IMR-90 (cell line): ENCODE results near the gene ACTA1. TPM values are rescaled to one million over a fixed set of nuclear protein-coding genes. Genes with fewer than 3 reads are reported as not detected.

Experiments
- ATAC-seq: fragments of 200-7000 bp; cut with Tn5 transposase; 2 replicates; pipeline ENCODE4 v1.9.1; 2020; ENCODE audit warnings: low read depth, mild to moderate bottlenecking, moderate library complexity
- BruUV-seq: library from RNA; stranded (reverse); fragments of 400-500 nt; replicated peaks from 2 replicates; lab custom pipeline; 2021; lab: Mats Ljungman, UMichigan
- CTCF ChIA-PET: fragments of 300-600 bp; formaldehyde crosslinking; extraction: SDS; loops from one replicate; lab custom pipeline; 2021; ENCODE audit warnings: antibody characterized with exemption; lab: Yijun Ruan, JAX
- POLR2A ChIA-PET: fragments of 300-600 bp; sonication (Branson Sonifier 250); formaldehyde crosslinking; loops from one replicate; lab custom pipeline; 2022; ENCODE audit warnings: antibody characterized with exemption; ENCODE audit not compliant: unreplicated experiment; lab: Charles Lee
- DNase-seq: peaks from one replicate; pipeline ENCODE4 v3.0.0; 2013
- H2AFZ ChIP-seq: replicated peaks from 2 replicates; pipeline ENCODE3; 2013; ENCODE audit warnings: low read length, mild to moderate bottlenecking; ENCODE audit not compliant: poor library complexity
- H2AK5ac ChIP-seq: 2 replicates; pipeline ENCODE4 v1.6.1; 2013; ENCODE audit warnings: low read depth, low read length, inconsistent platforms
- H2AK9ac ChIP-seq: replicated peaks from 2 replicates; pipeline ENCODE3; 2013; ENCODE audit warnings: mild to moderate bottlenecking, low read depth, low read length, moderate library complexity; ENCODE audit not compliant: poor library complexity
- H2BK120ac ChIP-seq: 2 replicates; pipeline ENCODE4 v1.6.1; 2013; ENCODE audit warnings: low read depth, low read length, inconsistent platforms
- H2BK15ac ChIP-seq: 3 replicates; pipeline ENCODE4 v1.6.1; 2013; ENCODE audit warnings: low read depth, low read length, inconsistent platforms
- H2BK20ac ChIP-seq: 2 replicates; pipeline ENCODE4 v1.6.1; 2013; ENCODE audit warnings: low read depth, mild to moderate bottlenecking, inconsistent platforms, low read length, moderate library complexity
- H2BK5ac ChIP-seq: 2 replicates; pipeline ENCODE4 v1.6.1; 2013; ENCODE audit warnings: mild to moderate bottlenecking, low read depth, low read length, inconsistent platforms; ENCODE audit not compliant: poor library complexity, severe bottlenecking
- H3K14ac ChIP-seq: replicated peaks from 2 replicates; pipeline ENCODE4 v1.6.1; 2013; ENCODE audit warnings: low read depth, low read length, inconsistent platforms
- H3K18ac ChIP-seq: 2 replicates; pipeline ENCODE4 v1.6.1; 2013; ENCODE audit warnings: low read depth, low read length, control low read depth
- H3K23ac ChIP-seq: 2 replicates; pipeline ENCODE4 v1.6.1; 2013; ENCODE audit warnings: low read depth, low read length, inconsistent platforms
- H3K27ac ChIP-seq: 2 replicates; pipeline ENCODE4 v1.5.1; 2013; ENCODE audit warnings: mild to moderate bottlenecking, control low read depth, low read length; ENCODE audit not compliant: insufficient read depth
- H3K27me3 ChIP-seq: 2 replicates; pipeline ENCODE4 v1.6.1; 2013; ENCODE audit warnings: low read length; ENCODE audit not compliant: control insufficient read depth, insufficient read depth
- H3K36me3 ChIP-seq: 2 replicates; pipeline ENCODE4 v1.6.1; 2013; ENCODE audit warnings: low read length, mixed read lengths; ENCODE audit not compliant: control insufficient read depth, insufficient read depth
- H3K4ac ChIP-seq: 2 replicates; pipeline ENCODE4 v1.6.1; 2013; ENCODE audit warnings: low read depth, low read length, inconsistent platforms
- H3K4me1 ChIP-seq: 2 replicates; pipeline ENCODE4 v1.6.1; 2013; ENCODE audit warnings: low read length, mixed read lengths; ENCODE audit not compliant: control insufficient read depth, insufficient read depth
- H3K4me2 ChIP-seq: 2 replicates; pipeline ENCODE4 v1.6.1; 2013; ENCODE audit warnings: low read depth, mild to moderate bottlenecking, control low read depth, low read length, moderate library complexity
- H3K4me3 ChIP-seq: 2 replicates; pipeline ENCODE4 v1.5.1; 2013; ENCODE audit warnings: low read depth, mild to moderate bottlenecking, control low read depth, low read length, moderate library complexity; ENCODE audit not compliant: insufficient read depth
- H3K56ac ChIP-seq: 2 replicates; pipeline ENCODE4 v1.6.1; 2013; ENCODE audit warnings: low read length, inconsistent platforms; ENCODE audit not compliant: insufficient read depth; ENCODE audit errors: extremely low read depth
- H3K79me1 ChIP-seq, 2 experiments: 2 replicates each; pipeline ENCODE4 v1.6.1; 2013; ENCODE audit warnings: low read length in 2 of 2, inconsistent platforms in 1 of 2, low read depth in 1 of 2
- H3K9ac ChIP-seq: 2 replicates; pipeline ENCODE4 v1.6.1; 2013; ENCODE audit warnings: low read depth, low read length, control low read depth
- H3K9me1 ChIP-seq: 2 replicates; pipeline ENCODE4 v1.6.1; 2013; ENCODE audit warnings: low read length, inconsistent platforms; ENCODE audit not compliant: insufficient read depth
- H3K9me3 ChIP-seq: 2 replicates; pipeline ENCODE4 v1.6.1; 2013; ENCODE audit warnings: low read length; ENCODE audit not compliant: control insufficient read depth, insufficient read depth
- H4K20me1 ChIP-seq: 2 replicates; pipeline ENCODE4 v1.6.1; 2013; ENCODE audit warnings: low read length, inconsistent platforms; ENCODE audit not compliant: insufficient read depth
- H4K5ac ChIP-seq: 2 replicates; pipeline ENCODE4 v1.6.1; 2013; ENCODE audit warnings: mild to moderate bottlenecking, low read depth, low read length, control low read depth
- H4K8ac ChIP-seq, 2 experiments: 2 replicates each; pipeline ENCODE4 v1.6.1; 2013; ENCODE audit warnings: low read depth in 2 of 2, low read length in 2 of 2, control low read depth in 1 of 2, inconsistent platforms in 1 of 2
- H4K91ac ChIP-seq: 2 replicates; pipeline ENCODE4 v1.6.1; 2013; ENCODE audit warnings: low read depth, low read length, inconsistent platforms; ENCODE audit not compliant: insufficient read depth
- CEBPB ChIP-seq: IDR thresholded peaks from 2 replicates; pipeline ENCODE4 v1.6.1; 2012; ENCODE audit warnings: low read depth, low read length, improper control_type of control experiment
- MAZ ChIP-seq: IDR thresholded peaks from 2 replicates; pipeline ENCODE4 v1.6.1; 2012; ENCODE audit warnings: low read depth, mild to moderate bottlenecking, low read length, improper control_type of control experiment, moderate library complexity, borderline replicate concordance
- NFE2L2 ChIP-seq: fragments of 150-350 bp; IDR thresholded peaks from 2 replicates; pipeline ENCODE4 v1.6.1; 2016; ENCODE audit warnings: low read depth, mild to moderate bottlenecking, low read length
- RCOR1 ChIP-seq: IDR thresholded peaks from 2 replicates; pipeline ENCODE4 v1.6.1; 2012; ENCODE audit warnings: mild to moderate bottlenecking, low read length, improper control_type of control experiment; ENCODE audit not compliant: insufficient replicate concordance
- SMC3 ChIP-seq: fragments of 150-350 bp; IDR thresholded peaks from 2 replicates; pipeline ENCODE4 v1.6.1; 2016; ENCODE audit warnings: low read depth, mild to moderate bottlenecking, antibody characterized with exemption, low read length, moderate library complexity
- WGBS, 2 experiments: methylation state at CpG; one replicate each; pipeline versions ENCODE4 v1.1.5 to v1.1.7; 2013; ENCODE audit warnings: missing lambda C conversion rate in 2 of 2; ENCODE audit not compliant: insufficient read length in 1 of 2; ENCODE audit errors: extremely low coverage in 2 of 2; 5-methylcytosine and 5-hydroxymethylcytosine counted together
- dilution Hi-C: fragments of 300-500 bp; cut with HindIII; formaldehyde crosslinking; loops from one replicate; pipeline ENCODE4 v1.14.3; 2018; ENCODE audit warnings: low sequenced_read_pairs; ENCODE audit not compliant: unreplicated experiment
- in situ Hi-C: fragments of 300-500 bp; cut with MboI; formaldehyde crosslinking; loops from 3 replicates; pipeline ENCODE4 v1.14.3; 2019; ENCODE audit warnings: low sequenced_read_pairs, inconsistent platforms, mixed read lengths
- intact Hi-C: fragments of 100-400 bp; cut with micrococcal nuclease; formaldehyde crosslinking; loops from 2 replicates; pipeline ENCODE4 v1.10.0; 2022
- polyA plus RNA-seq, 3 experiments: library from polyadenylated mRNA; depleted of rRNA; stranded (reverse); fragments of >200 nt; gene quantifications; 2 replicates each; pipeline ENCODE4 v1.2.3, GENCODE V29; 2012; ENCODE audit warnings: low replicate concordance in 1 of 3
- total RNA-seq: library from RNA; depleted of rRNA; stranded (reverse); fragments of >200 nt; gene quantifications from 2 replicates; pipeline ENCODE4 v1.2.3, GENCODE V29; 2012

Gene ACTA1
- total and polyA plus RNA-seq, 2 of the 4 experiments (the other 2 are of a cell fraction), result not detected

GRCh38 chr1:229434641-229435051 lies 752 bp upstream of the ACTA1 start:
- ChIA-PET POLR2A (no interaction called here), CTCF (interaction anchor here (0.6 kb wide), 1 partner anchor 150 kb away, joined by 4 read pairs; no protein-coding TSS in a partner anchor)
- Histone ChIP-seq H3K4me2 (no peak overlapping the region; the same call in 1 of the 2 replicates), H3K4ac (no peak overlapping the region), H3K14ac (no peak overlapping the region), H2AK9ac (no peak overlapping the region), H3K4me1 (no peaks in the 10 kb centered on the region; the same call in 1 of the 2 replicates), H2BK15ac (no peak overlapping the region), H2AK5ac (no peak overlapping the region), H2BK20ac (no peak overlapping the region), H3K9me1 (no peaks in the 10 kb centered on the region), H2BK5ac (no peak overlapping the region), H2BK120ac (no peak overlapping the region), H3K36me3 (peaks cover 3% of the 10 kb centered on the region), H3K4me3 (no peak overlapping the region), H3K23ac (no peak overlapping the region), H3K56ac (no peak overlapping the region), H3K27ac (no peak overlapping the region), H3K79me1 (no peaks in the 10 kb centered on the region), H3K9ac (no peak overlapping the region), H4K91ac (no peak overlapping the region), H3K27me3 (peaks cover 50% of the 10 kb centered on the region), H3K9me3 (peaks cover 8% of the 10 kb centered on the region), H3K18ac (no peak overlapping the region), H4K20me1 (no peaks in the 10 kb centered on the region; the same call in 1 of the 2 replicates), H4K5ac (no peak overlapping the region), H2AFZ (no peak overlapping the region), H4K8ac (no peak overlapping the region)
- intact Hi-C loops, result no loop called here
- dilution Hi-C loops, result no loop called here
- no TSS peak for BruUV-seq
- ATAC-seq, result no peak
- TF ChIP-seq MAZ, result no peak
- no peak for TF ChIP-seq SMC3
- no peak for TF ChIP-seq NFE2L2
- no peak for TF ChIP-seq CEBPB
- TF ChIP-seq RCOR1, result no peak
- DNase-seq, result no peak
- WGBS, 2 experiments, result no CpG with 5 or more reads among the region's 27 CpGs
- in situ Hi-C loops, result no loop called here
